IMR-90 (cell line): ENCODE measurements around the gene ROMO1. TPM values are rescaled to one million over a fixed set of nuclear protein-coding genes. Genes with fewer than 3 reads are reported as not detected.

Experiments
- ATAC-seq: fragments of 200-7000 bp; cut with Tn5 transposase; 2 replicates; pipeline ENCODE4 v1.9.1; 2020; ENCODE audit warnings: low read depth, mild to moderate bottlenecking, moderate library complexity
- BruUV-seq: library from RNA; stranded (reverse); fragments of 400-500 nt; replicated peaks from 2 replicates; lab custom pipeline; 2021; lab: Mats Ljungman, UMichigan
- CTCF ChIA-PET: fragments of 300-600 bp; formaldehyde crosslinking; extraction: SDS; loops from one replicate; lab custom pipeline; 2021; ENCODE audit warnings: antibody characterized with exemption; lab: Yijun Ruan, JAX
- POLR2A ChIA-PET: fragments of 300-600 bp; sonication (Branson Sonifier 250); formaldehyde crosslinking; loops from one replicate; lab custom pipeline; 2022; ENCODE audit warnings: antibody characterized with exemption; ENCODE audit not compliant: unreplicated experiment; lab: Charles Lee
- DNase-seq: peaks from one replicate; pipeline ENCODE4 v3.0.0; 2013
- H2AFZ ChIP-seq: replicated peaks from 2 replicates; pipeline ENCODE3; 2013; ENCODE audit warnings: low read length, mild to moderate bottlenecking; ENCODE audit not compliant: poor library complexity
- H2AK5ac ChIP-seq: 2 replicates; pipeline ENCODE4 v1.6.1; 2013; ENCODE audit warnings: low read depth, low read length, inconsistent platforms
- H2AK9ac ChIP-seq: replicated peaks from 2 replicates; pipeline ENCODE3; 2013; ENCODE audit warnings: mild to moderate bottlenecking, low read depth, low read length, moderate library complexity; ENCODE audit not compliant: poor library complexity
- H2BK120ac ChIP-seq: 2 replicates; pipeline ENCODE4 v1.6.1; 2013; ENCODE audit warnings: low read depth, low read length, inconsistent platforms
- H2BK15ac ChIP-seq: 3 replicates; pipeline ENCODE4 v1.6.1; 2013; ENCODE audit warnings: low read depth, low read length, inconsistent platforms
- H2BK20ac ChIP-seq: 2 replicates; pipeline ENCODE4 v1.6.1; 2013; ENCODE audit warnings: low read depth, mild to moderate bottlenecking, inconsistent platforms, low read length, moderate library complexity
- H2BK5ac ChIP-seq: 2 replicates; pipeline ENCODE4 v1.6.1; 2013; ENCODE audit warnings: mild to moderate bottlenecking, low read depth, low read length, inconsistent platforms; ENCODE audit not compliant: poor library complexity, severe bottlenecking
- H3K14ac ChIP-seq: replicated peaks from 2 replicates; pipeline ENCODE4 v1.6.1; 2013; ENCODE audit warnings: low read depth, low read length, inconsistent platforms
- H3K18ac ChIP-seq: 2 replicates; pipeline ENCODE4 v1.6.1; 2013; ENCODE audit warnings: low read depth, low read length, control low read depth
- H3K23ac ChIP-seq: 2 replicates; pipeline ENCODE4 v1.6.1; 2013; ENCODE audit warnings: low read depth, low read length, inconsistent platforms
- H3K27ac ChIP-seq: 2 replicates; pipeline ENCODE4 v1.5.1; 2013; ENCODE audit warnings: mild to moderate bottlenecking, control low read depth, low read length; ENCODE audit not compliant: insufficient read depth
- H3K27me3 ChIP-seq: 2 replicates; pipeline ENCODE4 v1.6.1; 2013; ENCODE audit warnings: low read length; ENCODE audit not compliant: control insufficient read depth, insufficient read depth
- H3K36me3 ChIP-seq: 2 replicates; pipeline ENCODE4 v1.6.1; 2013; ENCODE audit warnings: low read length, mixed read lengths; ENCODE audit not compliant: control insufficient read depth, insufficient read depth
- H3K4ac ChIP-seq: 2 replicates; pipeline ENCODE4 v1.6.1; 2013; ENCODE audit warnings: low read depth, low read length, inconsistent platforms
- H3K4me1 ChIP-seq: 2 replicates; pipeline ENCODE4 v1.6.1; 2013; ENCODE audit warnings: low read length, mixed read lengths; ENCODE audit not compliant: control insufficient read depth, insufficient read depth
- H3K4me2 ChIP-seq: 2 replicates; pipeline ENCODE4 v1.6.1; 2013; ENCODE audit warnings: low read depth, mild to moderate bottlenecking, control low read depth, low read length, moderate library complexity
- H3K4me3 ChIP-seq: 2 replicates; pipeline ENCODE4 v1.5.1; 2013; ENCODE audit warnings: low read depth, mild to moderate bottlenecking, control low read depth, low read length, moderate library complexity; ENCODE audit not compliant: insufficient read depth
- H3K56ac ChIP-seq: 2 replicates; pipeline ENCODE4 v1.6.1; 2013; ENCODE audit warnings: low read length, inconsistent platforms; ENCODE audit not compliant: insufficient read depth; ENCODE audit errors: extremely low read depth
- H3K79me1 ChIP-seq, 2 experiments: 2 replicates each; pipeline ENCODE4 v1.6.1; 2013; ENCODE audit warnings: low read length in 2 of 2, inconsistent platforms in 1 of 2, low read depth in 1 of 2
- H3K9ac ChIP-seq: 2 replicates; pipeline ENCODE4 v1.6.1; 2013; ENCODE audit warnings: low read depth, low read length, control low read depth
- H3K9me1 ChIP-seq: 2 replicates; pipeline ENCODE4 v1.6.1; 2013; ENCODE audit warnings: low read length, inconsistent platforms; ENCODE audit not compliant: insufficient read depth
- H3K9me3 ChIP-seq: 2 replicates; pipeline ENCODE4 v1.6.1; 2013; ENCODE audit warnings: low read length; ENCODE audit not compliant: control insufficient read depth, insufficient read depth
- H4K20me1 ChIP-seq: 2 replicates; pipeline ENCODE4 v1.6.1; 2013; ENCODE audit warnings: low read length, inconsistent platforms; ENCODE audit not compliant: insufficient read depth
- H4K5ac ChIP-seq: 2 replicates; pipeline ENCODE4 v1.6.1; 2013; ENCODE audit warnings: mild to moderate bottlenecking, low read depth, low read length, control low read depth
- H4K8ac ChIP-seq, 2 experiments: 2 replicates each; pipeline ENCODE4 v1.6.1; 2013; ENCODE audit warnings: low read depth in 2 of 2, low read length in 2 of 2, control low read depth in 1 of 2, inconsistent platforms in 1 of 2
- H4K91ac ChIP-seq: 2 replicates; pipeline ENCODE4 v1.6.1; 2013; ENCODE audit warnings: low read depth, low read length, inconsistent platforms; ENCODE audit not compliant: insufficient read depth
- NFE2L2 ChIP-seq: fragments of 150-350 bp; IDR thresholded peaks from 2 replicates; pipeline ENCODE4 v1.6.1; 2016; ENCODE audit warnings: low read depth, mild to moderate bottlenecking, low read length
- WGBS, 2 experiments: methylation state at CpG; one replicate each; pipeline versions ENCODE4 v1.1.5 to v1.1.7; 2013; ENCODE audit warnings: missing lambda C conversion rate in 2 of 2; ENCODE audit not compliant: insufficient read length in 1 of 2; ENCODE audit errors: extremely low coverage in 2 of 2; 5-methylcytosine and 5-hydroxymethylcytosine counted together
- dilution Hi-C: fragments of 300-500 bp; cut with HindIII; formaldehyde crosslinking; loops from one replicate; pipeline ENCODE4 v1.14.3; 2018; ENCODE audit warnings: low sequenced_read_pairs; ENCODE audit not compliant: unreplicated experiment
- in situ Hi-C: fragments of 300-500 bp; cut with MboI; formaldehyde crosslinking; loops from 3 replicates; pipeline ENCODE4 v1.14.3; 2019; ENCODE audit warnings: low sequenced_read_pairs, inconsistent platforms, mixed read lengths
- intact Hi-C: fragments of 100-400 bp; cut with micrococcal nuclease; formaldehyde crosslinking; loops from 2 replicates; pipeline ENCODE4 v1.10.0; 2022
- polyA plus RNA-seq, 3 experiments: library from polyadenylated mRNA; depleted of rRNA; stranded (reverse); fragments of >200 nt; gene quantifications; 2 replicates each; pipeline ENCODE4 v1.2.3, GENCODE V29; 2012; ENCODE audit warnings: low replicate concordance in 1 of 3
- total RNA-seq: library from RNA; depleted of rRNA; stranded (reverse); fragments of >200 nt; gene quantifications from 2 replicates; pipeline ENCODE4 v1.2.3, GENCODE V29; 2012

The ROMO1 gene
- total and polyA plus RNA-seq, 2 of the 4 experiments (the other 2 are of a cell fraction), result 223 to 555 TPM

- intact Hi-C loops, result no loop called here
- H2BK15ac ChIP-seq, result no peak overlapping the region
- H3K79me1 ChIP-seq, result peaks cover 25 to 70% of the 10 kb centered on the region in 2 experiments
- ChIA-PET POLR2A (no interaction called here), CTCF (no interaction called here)
- dilution Hi-C loops, result no loop called here
- BruUV-seq, result no TSS peak
- no peak overlapping the region for H3K23ac ChIP-seq
- peaks cover 23% of the 10 kb centered on the region for H3K36me3 ChIP-seq
- DNase-seq (no peak), ATAC-seq (no peak)
- no peaks in the 10 kb centered on the region for H3K9me3 ChIP-seq
- no peak overlapping the region for H2BK20ac ChIP-seq
- no peak overlapping the region for H2AK9ac ChIP-seq
- peaks cover 16% of the 10 kb centered on the region for H3K9me1 ChIP-seq
- in situ Hi-C loops, result no loop called here
- peaks cover 9% of the 10 kb centered on the region for H3K4me1 ChIP-seq
- no peak overlapping the region for H3K56ac ChIP-seq
- H4K20me1 ChIP-seq, result peaks cover 91% of the 10 kb centered on the region
- no peak overlapping the region for H2AFZ ChIP-seq
- no peak overlapping the region for H3K4me2 ChIP-seq
- H4K5ac ChIP-seq, result no peak overlapping the region
- no peak overlapping the region for H2BK5ac ChIP-seq
- TF ChIP-seq NFE2L2, result no peak
- no peak overlapping the region for H3K27ac ChIP-seq
- H3K27me3 ChIP-seq, result no peaks in the 10 kb centered on the region
- no peak overlapping the region for H4K8ac ChIP-seq
- no peak overlapping the region for H3K4me3 ChIP-seq
- H3K14ac ChIP-seq, result no peak overlapping the region
- no peak overlapping the region for H2AK5ac ChIP-seq
- H3K4ac ChIP-seq, result no peak overlapping the region
- WGBS, 2 experiments, result 99% methylated on average over 8 of the region's 9 CpGs; no CpG with 5 or more reads in 1 of the 2 experiments
- H4K91ac ChIP-seq, result no peak overlapping the region
- H3K18ac ChIP-seq, result no peak overlapping the region
- H3K9ac ChIP-seq, result no peak overlapping the region
- no peak overlapping the region for H2BK120ac ChIP-seq
Measured at GRCh38 chr20:35654415-35654814, 44.8 kb upstream of the ROMO1 start.
